ENCODE results near the gene CLNK.

DNA sequence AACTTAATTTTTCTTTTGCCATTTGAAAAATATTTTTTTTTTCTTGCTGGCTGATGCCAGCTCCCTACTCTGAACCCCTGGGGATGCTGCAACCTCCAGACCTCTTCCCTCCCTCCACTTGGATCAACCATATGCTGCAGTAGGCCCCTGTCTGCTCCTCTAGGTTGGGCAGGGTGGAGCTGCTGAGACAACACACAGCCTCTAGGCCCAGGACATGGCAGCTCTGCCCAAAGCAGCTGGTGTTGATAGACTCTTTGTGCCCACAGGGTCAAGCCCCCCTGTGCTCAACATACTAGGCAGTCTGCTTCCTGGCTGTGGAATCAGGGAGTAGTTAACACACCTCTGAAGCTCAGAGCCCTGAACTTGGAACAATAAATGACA, 19.9 kb upstream of the CLNK start:
- TF ChIP-seq CTCF (IDR thresholded peaks at IDR 0.05 in 8 of 11, conservative IDR thresholded peaks at IDR 0.05 in 3 of 11) = no peak
- TF ChIP-seq POLR2A (IDR thresholded peaks at IDR 0.05) = no peak
